Ishikawa (cell line): ENCODE measurements around the gene SMC1B.

Source experiments
- CEBPB ChIP-seq: IDR thresholded peaks from 2 replicates; pipeline ENCODE4 v1.6.1; 2012
- MAX ChIP-seq: IDR thresholded peaks from 2 replicates; pipeline ENCODE4 v1.6.1; 2012
- REST ChIP-seq: IDR thresholded peaks from 2 replicates; pipeline ENCODE4 v1.6.1; 2012; ENCODE audit warnings: low read depth, mild to moderate bottlenecking
- TCF12 ChIP-seq: IDR thresholded peaks from 2 replicates; pipeline ENCODE4 v1.6.1; 2012; ENCODE audit warnings: low read depth
- YY1 ChIP-seq: IDR thresholded peaks from 2 replicates; pipeline ENCODE4 v1.6.1; 2012; ENCODE audit warnings: low read depth
- ZBTB7A ChIP-seq: IDR thresholded peaks from 2 replicates; pipeline ENCODE4 v1.6.1; 2012; ENCODE audit warnings: low read depth

GRCh38 chr22:45399712-45400445 is 13.5 kb downstream of the SMC1B start:
- TF ChIP-seq CEBPB (no peak), TCF12 (no peak), REST (no peak), YY1 (no peak), ZBTB7A (no peak), MAX (no peak)
